ENCODE data around the gene COLEC12.

Gene COLEC12

GRCh38 chr18:340044-340443 lies 160.5 kb downstream of the COLEC12 start:
- Histone ChIP-seq H4K12ac (ENCODE audit: low read depth, low read length) (no peak overlapping the region), H3K4me1 (ENCODE audit: control insufficient read depth in 1 of 2, insufficient read depth in 2 of 2, low read length in 2 of 2) (no peaks in the 10 kb centered on the region), H2BK5ac (ENCODE audit: low read depth, low read length, poor library complexity) (no peak overlapping the region), H3K9me3 (ENCODE audit: insufficient read depth, low read depth, low read length) (peaks cover 3% of the 10 kb centered on the region), H3K14ac (ENCODE audit: low read length) (no peak overlapping the region), H2BK12ac (ENCODE audit: low read length) (no peak overlapping the region), H2AK5ac (ENCODE audit: low read length) (no peak overlapping the region), H4K91ac (ENCODE audit: low read depth, low read length) (no peak overlapping the region), H3K4ac (ENCODE audit: low read depth, low read length) (no peak overlapping the region), H3K27ac (ENCODE audit: low read depth, low read length) (no peak overlapping the region), H3K27me3 (ENCODE audit: insufficient read depth, low read length) (no peaks in the 10 kb centered on the region), H3K79me2 (ENCODE audit: control insufficient read depth, insufficient read depth, low read length, poor library complexity) (no peaks in the 10 kb centered on the region), H3K36me3 (ENCODE audit: control insufficient read depth in 1 of 2, insufficient read depth in 2 of 2, low read length in 2 of 2) (no peaks in the 10 kb centered on the region), H2AFZ (ENCODE audit: insufficient read depth, low read length, poor library complexity) (no peak overlapping the region), H4K8ac (ENCODE audit: low read depth, low read length) (no peak overlapping the region), H2BK120ac (ENCODE audit: insufficient read depth, low read length, poor library complexity) (no peak overlapping the region), H3K4me2 (ENCODE audit: low read length) (no peak overlapping the region), H3K18ac (ENCODE audit: low read length) (no peak overlapping the region), H3K79me1 (ENCODE audit: low read length) (no peaks in the 10 kb centered on the region), H3K9ac (ENCODE audit: low read length) (no peak overlapping the region), H3K23ac (ENCODE audit: low read length) (no peak overlapping the region), H3K4me3 (ENCODE audit: low read depth, low read length) (no peak overlapping the region)
- no CpG with 5 or more reads among the region's 10 CpGs for WGBS (ENCODE audit: extremely low coverage, insufficient coverage, insufficient read length)
- DNase-seq, result no peak

- no peak overlapping the region for H2BK12ac ChIP-seq (ENCODE audit: low read length)
- no peak overlapping the region for H4K91ac ChIP-seq (ENCODE audit: low read depth, low read length)
- H3K23ac ChIP-seq (ENCODE audit: low read length), result no peak overlapping the region
- H4K12ac ChIP-seq (ENCODE audit: low read depth, low read length), result no peak overlapping the region
- no peak overlapping the region for H2BK120ac ChIP-seq (ENCODE audit: insufficient read depth, low read length, poor library complexity)
- DNase-seq, result no peak
- peaks cover 3% of the 10 kb centered on the region for H3K9me3 ChIP-seq (ENCODE audit: insufficient read depth, low read depth, low read length)
- H3K36me3 ChIP-seq (ENCODE audit: control insufficient read depth in 1 of 2, insufficient read depth in 2 of 2, low read length in 2 of 2), result no peaks in the 10 kb centered on the region
- H2AFZ ChIP-seq (ENCODE audit: insufficient read depth, low read length, poor library complexity), result no peak overlapping the region
- H3K4ac ChIP-seq (ENCODE audit: low read depth, low read length), result no peak overlapping the region
- H4K8ac ChIP-seq (ENCODE audit: low read depth, low read length), result no peak overlapping the region
- no peak overlapping the region for H3K9ac ChIP-seq (ENCODE audit: low read length)
- no peaks in the 10 kb centered on the region for H3K79me1 ChIP-seq (ENCODE audit: low read length)
- H3K4me1 ChIP-seq (ENCODE audit: control insufficient read depth in 1 of 2, insufficient read depth in 2 of 2, low read length in 2 of 2), result no peaks in the 10 kb centered on the region
- no peak overlapping the region for H3K18ac ChIP-seq (ENCODE audit: low read length)
- H3K14ac ChIP-seq (ENCODE audit: low read length), result no peak overlapping the region
- H3K79me2 ChIP-seq (ENCODE audit: control insufficient read depth, insufficient read depth, low read length, poor library complexity), result no peaks in the 10 kb centered on the region
- H2BK5ac ChIP-seq (ENCODE audit: low read depth, low read length, poor library complexity), result no peak overlapping the region
- no peak overlapping the region for H2AK5ac ChIP-seq (ENCODE audit: low read length)
- no peak overlapping the region for H3K4me2 ChIP-seq (ENCODE audit: low read length)
- no CpG with 5 or more reads among the region's 6 CpGs for WGBS (ENCODE audit: extremely low coverage, insufficient coverage, insufficient read length)
- H3K27ac ChIP-seq (ENCODE audit: low read depth, low read length), result no peak overlapping the region
- no peak overlapping the region for H3K4me3 ChIP-seq (ENCODE audit: low read depth, low read length)
- H3K27me3 ChIP-seq (ENCODE audit: insufficient read depth, low read length), result no peaks in the 10 kb centered on the region
Measured at GRCh38 chr18:339200-339599, 161.3 kb downstream of the COLEC12 start.

- no CpG with 5 or more reads among the region's 2 CpGs for WGBS (ENCODE audit: extremely low coverage, insufficient coverage, insufficient read length)
- H3K4ac ChIP-seq (ENCODE audit: low read depth, low read length), result no peak overlapping the region
Measured at GRCh38 chr18:336713-337112, 163.8 kb downstream of the COLEC12 start.

GRCh38 chr18:335733-336132 lies 164.8 kb downstream of the COLEC12 start:
- Histone ChIP-seq H4K12ac (ENCODE audit: low read depth, low read length) (no peak overlapping the region), H3K27me3 (ENCODE audit: insufficient read depth, low read length) (no peaks in the 10 kb centered on the region), H4K8ac (ENCODE audit: low read depth, low read length) (no peak overlapping the region), H3K14ac (ENCODE audit: low read length) (no peak overlapping the region), H2BK12ac (ENCODE audit: low read length) (no peak overlapping the region), H2AK5ac (ENCODE audit: low read length) (no peak overlapping the region), H3K79me1 (ENCODE audit: low read length) (peaks cover 2% of the 10 kb centered on the region), H3K27ac (ENCODE audit: low read depth, low read length) (no peak overlapping the region), H3K36me3 (ENCODE audit: control insufficient read depth in 1 of 2, insufficient read depth in 2 of 2, low read length in 2 of 2) (no peaks in the 10 kb centered on the region), H3K4me3 (ENCODE audit: low read depth, low read length) (no peak overlapping the region), H3K4ac (ENCODE audit: low read depth, low read length) (no peak overlapping the region), H2BK5ac (ENCODE audit: low read depth, low read length, poor library complexity) (no peak overlapping the region), H3K4me1 (ENCODE audit: control insufficient read depth in 1 of 2, insufficient read depth in 2 of 2, low read length in 2 of 2) (peaks cover 0 to 5% of the 10 kb centered on the region in 2 experiments), H3K18ac (ENCODE audit: low read length) (no peak overlapping the region), H3K23ac (ENCODE audit: low read length) (no peak overlapping the region), H3K9ac (ENCODE audit: low read length) (no peak overlapping the region), H3K9me3 (ENCODE audit: insufficient read depth, low read depth, low read length) (no peaks in the 10 kb centered on the region), H3K79me2 (ENCODE audit: control insufficient read depth, insufficient read depth, low read length, poor library complexity) (no peaks in the 10 kb centered on the region), H4K91ac (ENCODE audit: low read depth, low read length) (no peak overlapping the region), H2BK120ac (ENCODE audit: insufficient read depth, low read length, poor library complexity) (no peak overlapping the region), H2AFZ (ENCODE audit: insufficient read depth, low read length, poor library complexity) (no peak overlapping the region), H3K4me2 (ENCODE audit: low read length) (no peak overlapping the region)
- no peak for DNase-seq
- no CpG with 5 or more reads among the region's 2 CpGs for WGBS (ENCODE audit: extremely low coverage, insufficient coverage, insufficient read length)

More at GRCh38 chr18:336713-337112, 163.8 kb downstream of the COLEC12 start:
- no peak overlapping the region for H4K91ac ChIP-seq (ENCODE audit: low read depth, low read length)
- no peak for DNase-seq
- H3K27me3 ChIP-seq (ENCODE audit: insufficient read depth, low read length), result no peaks in the 10 kb centered on the region
- no peak overlapping the region for H3K4me2 ChIP-seq (ENCODE audit: low read length)
- peaks cover 0 to 5% of the 10 kb centered on the region in 2 experiments for H3K4me1 ChIP-seq (ENCODE audit: control insufficient read depth in 1 of 2, insufficient read depth in 2 of 2, low read length in 2 of 2)
- no peak overlapping the region for H3K23ac ChIP-seq (ENCODE audit: low read length)
- H2AFZ ChIP-seq (ENCODE audit: insufficient read depth, low read length, poor library complexity), result no peak overlapping the region
- no peak overlapping the region for H2BK120ac ChIP-seq (ENCODE audit: insufficient read depth, low read length, poor library complexity)
- H3K79me1 ChIP-seq (ENCODE audit: low read length), result peaks cover 2% of the 10 kb centered on the region
- H3K79me2 ChIP-seq (ENCODE audit: control insufficient read depth, insufficient read depth, low read length, poor library complexity), result no peaks in the 10 kb centered on the region
- no peak overlapping the region for H3K18ac ChIP-seq (ENCODE audit: low read length)
- no peak overlapping the region for H2BK12ac ChIP-seq (ENCODE audit: low read length)
- H4K8ac ChIP-seq (ENCODE audit: low read depth, low read length), result no peak overlapping the region
- H3K4me3 ChIP-seq (ENCODE audit: low read depth, low read length), result no peak overlapping the region
- H4K12ac ChIP-seq (ENCODE audit: low read depth, low read length), result no peak overlapping the region
- H2BK5ac ChIP-seq (ENCODE audit: low read depth, low read length, poor library complexity), result no peak overlapping the region
- H3K36me3 ChIP-seq (ENCODE audit: control insufficient read depth in 1 of 2, insufficient read depth in 2 of 2, low read length in 2 of 2), result no peaks in the 10 kb centered on the region
- no peak overlapping the region for H3K27ac ChIP-seq (ENCODE audit: low read depth, low read length)
- no peaks in the 10 kb centered on the region for H3K9me3 ChIP-seq (ENCODE audit: insufficient read depth, low read depth, low read length)
- no peak overlapping the region for H3K9ac ChIP-seq (ENCODE audit: low read length)
- H2AK5ac ChIP-seq (ENCODE audit: low read length), result no peak overlapping the region
- H3K14ac ChIP-seq (ENCODE audit: low read length), result no peak overlapping the region
